HUES64 (cell line): ENCODE results near the gene MAGEC2. TPM values are rescaled to one million over a fixed set of nuclear protein-coding genes. Genes with fewer than 3 reads are reported as not detected.
A peak's percentile ranks its signal among the peaks of the same experiment; 100 is the strongest.

Source experiments
- H3K27ac ChIP-seq: 2 replicates; pipeline ENCODE4 v1.7.0; 2013; ENCODE audit warnings: low read depth, low read length, inconsistent platforms
- H3K27me3 ChIP-seq: 2 replicates; pipeline ENCODE4 v1.6.1; 2013; ENCODE audit warnings: mild to moderate bottlenecking, low read length; ENCODE audit not compliant: insufficient read depth
- H3K36me3 ChIP-seq: 2 replicates; pipeline ENCODE4 v1.6.1; 2013; ENCODE audit warnings: mild to moderate bottlenecking, low read length; ENCODE audit not compliant: insufficient read depth
- H3K4me1 ChIP-seq: 2 replicates; pipeline ENCODE4 v1.6.1; 2013; ENCODE audit warnings: mild to moderate bottlenecking, low read length, moderate library complexity; ENCODE audit not compliant: insufficient read depth
- H3K4me3 ChIP-seq: 2 replicates; pipeline ENCODE4 v1.5.1; 2013; ENCODE audit warnings: mild to moderate bottlenecking, low read length, moderate library complexity
- H3K9ac ChIP-seq: 2 replicates; pipeline ENCODE4 v1.6.1; 2013; ENCODE audit warnings: mild to moderate bottlenecking, low read depth, low read length
- H3K9me3 ChIP-seq: 2 replicates; pipeline ENCODE4 v1.6.1; 2013; ENCODE audit warnings: low read depth, low read length; ENCODE audit not compliant: insufficient read depth
- WGBS: fragments of 150-250, 120-280 bp; methylation state at CpG from one replicate; pipeline ENCODE4 v1.1.7; 2013; ENCODE audit warnings: missing lambda C conversion rate; 5-methylcytosine and 5-hydroxymethylcytosine counted together
- polyA plus RNA-seq, 2 experiments: library from polyadenylated mRNA; stranded (reverse); fragments of 50-300 nt; gene quantifications; one replicate each; pipeline ENCODE4 v1.2.3, GENCODE V29; 2013

Gene MAGEC2, protein sequence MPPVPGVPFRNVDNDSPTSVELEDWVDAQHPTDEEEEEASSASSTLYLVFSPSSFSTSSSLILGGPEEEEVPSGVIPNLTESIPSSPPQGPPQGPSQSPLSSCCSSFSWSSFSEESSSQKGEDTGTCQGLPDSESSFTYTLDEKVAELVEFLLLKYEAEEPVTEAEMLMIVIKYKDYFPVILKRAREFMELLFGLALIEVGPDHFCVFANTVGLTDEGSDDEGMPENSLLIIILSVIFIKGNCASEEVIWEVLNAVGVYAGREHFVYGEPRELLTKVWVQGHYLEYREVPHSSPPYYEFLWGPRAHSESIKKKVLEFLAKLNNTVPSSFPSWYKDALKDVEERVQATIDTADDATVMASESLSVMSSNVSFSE
- polyA plus RNA-seq (2013, experiment 1 of 2), result not detected
- not detected for polyA plus RNA-seq (2013, experiment 2 of 2)

DNA sequence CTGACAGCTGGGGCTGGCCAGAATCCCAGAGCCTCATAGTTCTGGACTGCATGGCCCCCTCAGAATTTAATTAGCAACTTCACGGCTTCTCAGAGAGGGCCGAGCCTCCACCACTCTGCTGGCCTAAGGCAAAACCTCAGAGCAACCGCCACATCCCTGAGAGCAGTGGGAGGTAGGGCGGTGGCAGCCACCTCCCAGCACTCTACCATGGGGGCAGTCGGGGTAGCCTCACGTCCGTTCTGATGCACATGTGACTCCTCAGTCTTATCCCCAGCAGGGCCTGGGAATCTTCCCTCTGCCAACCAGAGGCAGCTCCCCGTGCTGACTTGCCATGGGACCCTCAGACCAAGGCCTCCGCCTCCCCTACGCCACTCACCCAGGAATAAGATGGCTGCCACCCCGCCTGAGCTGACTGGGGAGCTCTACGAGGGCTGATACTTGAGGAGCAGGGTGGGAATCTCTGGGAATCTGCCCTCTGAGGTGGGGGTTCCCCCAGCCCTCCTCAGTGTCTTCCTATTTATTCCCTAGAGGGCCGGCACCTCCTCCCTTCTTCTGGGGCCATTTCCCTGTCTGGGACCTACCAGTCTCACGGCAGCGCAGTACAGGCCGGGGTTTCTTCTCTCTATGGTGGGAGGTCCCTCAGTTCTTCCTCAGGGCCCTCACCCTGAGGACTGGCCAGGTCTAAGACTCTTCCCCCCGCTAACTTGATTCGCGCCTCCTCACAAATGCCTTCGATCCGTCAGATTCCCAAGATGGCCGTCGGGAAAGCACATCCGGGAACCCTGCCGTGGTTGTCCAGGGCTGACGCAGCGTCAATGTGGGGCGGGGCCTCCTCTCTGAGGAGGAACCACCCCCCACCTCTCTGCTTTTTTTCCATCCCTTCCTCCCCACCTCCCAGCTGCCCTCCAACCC is at the start of gene MAGEC2:
Gene MAGEC2, minus strand, starts transcription at position 769 of the 912 bp plus-strand sequence. CDS start 1,303 bp downstream, outside the sequence.
- H3K4me1 ChIP-seq, result no peaks in the 10 kb centered on the region
- H3K4me3 ChIP-seq, result no peak within 1 kb of the TSS
- H3K9me3 ChIP-seq, result no peaks in the 10 kb centered on the region
- H3K9ac ChIP-seq, result no peak within 1 kb of the TSS
- no peak within 1 kb of the TSS for H3K27ac ChIP-seq
- 94% methylated on average over 27 of the region's 28 CpGs for WGBS
- no peaks in the 10 kb centered on the region for H3K36me3 ChIP-seq
- H3K27me3 ChIP-seq, result no peaks in the 10 kb centered on the region

DNA sequence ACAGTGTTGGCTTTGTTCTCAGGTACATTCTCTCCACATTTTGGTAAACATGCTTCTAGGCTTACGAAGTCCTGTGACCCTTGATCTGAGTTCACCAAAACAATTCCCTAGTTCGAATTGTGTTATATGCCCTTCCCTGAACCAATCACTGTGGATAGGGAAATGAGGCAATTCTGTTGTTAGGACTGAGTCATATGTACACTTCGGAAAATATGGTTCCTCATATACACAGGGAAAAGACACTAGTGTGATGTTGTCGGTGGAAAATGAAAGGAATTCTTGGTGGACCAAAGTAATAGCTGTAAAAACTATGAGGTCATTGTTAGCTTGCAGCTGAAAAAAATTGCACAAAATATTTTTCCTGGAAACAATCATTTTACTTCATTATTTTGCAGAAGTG is 46.6 kb upstream of the MAGEC2 start:
- no peak overlapping the region for H3K27ac ChIP-seq
- no peak overlapping the region for H3K9ac ChIP-seq
- no peaks in the 10 kb centered on the region for H3K4me1 ChIP-seq
- no peaks in the 10 kb centered on the region for H3K9me3 ChIP-seq
- H3K36me3 ChIP-seq, result no peaks in the 10 kb centered on the region
- H3K4me3 ChIP-seq, result no peak overlapping the region
- H3K27me3 ChIP-seq, result no peaks in the 10 kb centered on the region
- 92% methylated on average over 4 of the region's 4 CpGs for WGBS

DNA sequence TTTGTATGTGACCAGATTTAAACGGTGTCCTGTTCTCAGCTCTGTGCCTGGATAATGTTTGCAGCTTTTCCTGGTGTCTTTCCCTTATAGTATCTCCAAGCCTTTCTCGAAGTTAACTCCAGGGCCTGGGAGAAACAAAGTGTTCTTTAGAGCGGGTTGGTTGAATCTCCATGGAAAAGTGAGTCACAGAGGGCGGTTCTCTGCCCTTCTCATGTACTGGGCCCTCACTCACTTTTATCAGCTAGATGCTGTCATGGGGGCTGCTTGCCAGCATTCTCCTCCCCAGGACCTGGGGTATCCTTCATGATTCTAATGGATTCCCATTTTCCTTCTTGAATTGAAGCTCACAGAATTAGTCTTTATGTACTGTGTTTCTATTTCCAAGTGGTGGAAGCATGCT is 46.1 kb upstream of the MAGEC2 start:
- no peaks in the 10 kb centered on the region for H3K9me3 ChIP-seq
- no peaks in the 10 kb centered on the region for H3K4me1 ChIP-seq
- no peak overlapping the region for H3K9ac ChIP-seq
- 98% methylated on average over 4 of the region's 4 CpGs for WGBS
- H3K27me3 ChIP-seq, result no peaks in the 10 kb centered on the region
- no peak overlapping the region for H3K4me3 ChIP-seq
- H3K36me3 ChIP-seq, result no peaks in the 10 kb centered on the region
- no peak overlapping the region for H3K27ac ChIP-seq

DNA sequence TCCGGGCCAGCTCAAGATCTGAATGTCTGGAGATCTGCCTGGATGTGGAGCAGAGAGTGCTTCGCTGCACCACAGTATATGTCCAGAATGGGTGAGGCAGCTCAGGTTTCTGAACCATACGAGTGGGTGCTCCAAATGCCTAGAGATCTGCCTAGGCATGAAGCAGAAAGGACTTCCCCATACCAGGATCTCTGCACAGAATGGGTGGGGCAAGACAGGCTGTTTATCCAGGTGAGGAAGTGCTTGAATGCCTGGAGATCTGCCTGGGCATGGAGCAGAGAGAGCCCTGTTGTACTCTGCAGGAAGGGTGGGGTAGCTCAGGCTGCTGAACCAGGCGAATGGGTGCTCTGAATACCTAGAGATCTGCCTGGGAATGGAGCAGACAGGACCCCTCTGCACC is 45.4 kb upstream of the MAGEC2 start:
- Histone ChIP-seq H3K4me1 (no peaks in the 10 kb centered on the region), H3K9ac (no peak overlapping the region), H3K27ac (no peak overlapping the region), H3K4me3 (no peak overlapping the region), H3K36me3 (no peaks in the 10 kb centered on the region), H3K9me3 (no peaks in the 10 kb centered on the region), H3K27me3 (no peaks in the 10 kb centered on the region)
- WGBS, result 93% methylated on average over 4 of the region's 4 CpGs

DNA sequence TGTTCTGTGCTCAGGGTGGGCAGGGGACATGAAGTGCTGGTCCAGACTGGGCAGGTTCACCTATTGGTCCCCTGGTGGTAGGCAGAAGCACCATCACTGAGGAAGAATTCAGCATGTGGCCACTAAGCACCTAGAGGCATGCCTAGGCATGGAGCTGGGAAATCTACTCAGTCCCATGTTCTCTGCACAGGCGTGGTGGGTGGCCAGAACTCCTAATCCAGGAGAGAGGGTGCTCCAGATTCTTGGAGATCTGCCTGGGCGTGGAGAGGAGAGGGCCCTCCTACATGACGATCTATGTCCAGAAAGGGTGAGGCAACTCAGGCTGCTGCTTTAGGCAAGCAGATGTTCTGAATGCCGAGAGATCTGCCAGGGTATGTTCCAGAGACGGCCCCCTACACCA is 44.6 kb upstream of the MAGEC2 start:
- Histone ChIP-seq H3K9me3 (no peaks in the 10 kb centered on the region), H3K36me3 (no peaks in the 10 kb centered on the region), H3K4me3 (no peak overlapping the region), H3K4me1 (no peaks in the 10 kb centered on the region), H3K9ac (no peak overlapping the region), H3K27me3 (no peaks in the 10 kb centered on the region), H3K27ac (no peak overlapping the region)
- 78% methylated on average over 5 of the region's 5 CpGs for WGBS

DNA sequence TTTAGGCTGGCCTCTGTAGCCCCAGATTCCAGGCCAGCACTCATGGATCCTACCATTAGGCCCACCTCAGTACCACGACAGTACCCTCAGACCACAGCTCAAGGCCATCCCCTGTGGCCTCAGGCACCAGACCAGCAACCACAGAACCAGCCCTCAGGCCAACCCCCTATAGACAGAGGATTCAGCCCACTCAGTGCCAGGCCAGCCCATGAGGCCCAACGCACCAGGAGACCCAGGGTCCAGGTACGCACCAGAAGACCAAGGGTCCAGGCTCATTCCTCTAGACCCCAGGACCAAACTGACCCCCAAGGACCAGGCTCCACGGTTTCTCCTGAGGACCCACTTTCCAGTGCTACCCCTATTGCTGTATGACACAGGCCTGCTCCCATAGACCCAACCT is 39.5 kb upstream of the MAGEC2 start:
- H3K27ac ChIP-seq, result no peak overlapping the region
- H3K4me1 ChIP-seq, result no peaks in the 10 kb centered on the region
- 31% methylated on average over 4 of the region's 4 CpGs for WGBS
- H3K36me3 ChIP-seq, result no peaks in the 10 kb centered on the region
- H3K9ac ChIP-seq, result no peak overlapping the region
- no peak overlapping the region for H3K4me3 ChIP-seq
- no peaks in the 10 kb centered on the region for H3K9me3 ChIP-seq
- H3K27me3 ChIP-seq, result no peaks in the 10 kb centered on the region

DNA sequence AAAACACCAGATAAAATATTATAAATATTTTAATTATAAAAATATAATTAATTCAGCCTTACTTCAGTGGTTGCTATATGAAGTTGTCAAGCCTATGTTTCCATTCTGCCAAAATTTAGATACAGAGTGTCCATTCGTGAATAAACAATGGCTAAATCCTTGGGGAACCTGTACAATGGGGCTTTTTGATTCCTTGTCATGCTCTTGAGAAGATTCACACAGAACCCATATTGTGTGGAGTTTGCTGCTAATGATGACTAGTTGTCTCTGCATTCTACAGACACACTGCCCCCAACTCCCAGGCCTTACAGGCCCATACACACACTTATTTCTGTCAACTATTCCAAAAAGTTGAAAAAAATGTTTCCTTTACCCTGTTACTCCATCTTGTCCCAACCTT is 33.4 kb upstream of the MAGEC2 start:
- Histone ChIP-seq H3K4me1 (peaks cover 12% of the 10 kb centered on the region), H3K9me3 (peaks cover 8% of the 10 kb centered on the region; the same call in 1 of the 2 replicates), H3K36me3 (no peaks in the 10 kb centered on the region), H3K9ac (no peak overlapping the region), H3K4me3 (no peak overlapping the region), H3K27me3 (no peaks in the 10 kb centered on the region), H3K27ac (no peak overlapping the region)
- 100% methylated on average over 1 of the region's 1 CpG for WGBS

DNA sequence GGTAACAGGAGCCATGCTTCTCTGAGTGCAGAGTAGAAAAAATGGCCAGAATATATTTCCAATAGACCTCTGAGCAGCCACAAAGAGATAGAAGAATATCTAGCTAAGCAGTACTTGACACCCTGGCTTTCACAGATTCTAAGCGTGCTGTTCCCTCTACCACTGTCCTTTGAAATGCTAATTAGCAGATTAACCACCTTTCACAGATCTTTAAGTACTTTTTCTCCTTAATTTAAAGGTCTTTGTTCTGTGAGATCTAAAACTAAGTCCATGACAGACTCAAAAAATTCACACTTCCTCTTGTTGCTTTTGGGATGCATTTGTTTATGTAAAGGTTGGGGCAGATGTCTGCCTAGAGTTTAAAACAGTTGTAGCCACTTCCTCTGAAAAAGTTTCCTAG is 28.3 kb upstream of the MAGEC2 start:
- Histone ChIP-seq H3K36me3 (no peaks in the 10 kb centered on the region), H3K9ac (0 out of 2 replicates have a peak overlapping the region, but pooled peaks have one; percentile 31), H3K4me1 (peaks cover 13% of the 10 kb centered on the region), H3K9me3 (peaks cover 8% of the 10 kb centered on the region; the same call in 1 of the 2 replicates), H3K27me3 (no peaks in the 10 kb centered on the region), H3K4me3 (0 out of 2 replicates have a peak overlapping the region, but pooled peaks have one; percentile 19), H3K27ac (peak overlapping the region; percentile 83)
- WGBS, result 8% methylated on average over 1 of the region's 1 CpG

DNA sequence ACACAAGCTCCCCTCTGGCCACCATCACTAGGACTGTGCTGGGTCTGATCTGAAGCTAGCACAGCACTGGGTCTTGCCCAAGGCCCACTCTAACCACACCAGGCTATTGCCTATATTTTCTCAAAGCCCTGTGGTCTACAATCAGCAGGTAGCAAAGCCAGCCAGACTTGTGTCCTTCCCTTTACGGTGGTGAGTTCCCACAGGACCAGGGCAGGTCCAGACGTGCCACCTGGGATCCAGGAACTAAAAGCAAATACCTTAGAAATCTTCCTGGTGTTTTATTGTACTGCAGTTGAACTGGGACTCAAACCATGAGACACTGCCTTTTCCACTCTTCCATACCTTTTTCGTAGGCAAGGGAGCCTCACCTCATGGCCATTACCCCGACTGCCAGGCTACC is 9.0 kb upstream of the MAGEC2 start:
- no peaks in the 10 kb centered on the region for H3K36me3 ChIP-seq
- H3K27ac ChIP-seq, result no peak overlapping the region
- no peaks in the 10 kb centered on the region for H3K9me3 ChIP-seq
- no peak overlapping the region for H3K4me3 ChIP-seq
- WGBS, result 96% methylated on average over 4 of the region's 4 CpGs
- H3K9ac ChIP-seq, result no peak overlapping the region
- H3K4me1 ChIP-seq, result no peaks in the 10 kb centered on the region
- H3K27me3 ChIP-seq, result no peaks in the 10 kb centered on the region

DNA sequence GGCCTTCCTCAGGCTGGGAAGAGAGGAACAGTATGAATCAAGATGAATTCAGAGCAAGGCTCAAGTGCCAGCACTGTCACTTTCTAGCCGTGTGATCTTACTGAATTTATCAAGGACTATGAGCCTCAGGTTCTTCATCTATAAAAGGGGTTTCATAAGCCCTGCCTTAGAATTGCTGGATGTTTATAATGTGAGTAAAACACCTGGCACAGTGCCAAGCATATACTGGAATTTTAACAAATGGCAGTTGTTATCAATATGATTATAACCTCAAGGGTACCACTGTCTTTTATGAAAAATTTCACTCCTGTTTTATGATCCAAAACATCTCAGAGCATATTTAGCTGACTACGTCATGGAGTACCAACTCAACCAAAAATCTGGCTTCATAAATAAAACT is 4.0 kb downstream of the MAGEC2 start:
- H3K9ac ChIP-seq, result no peak overlapping the region
- no peak overlapping the region for H3K4me3 ChIP-seq
- no peaks in the 10 kb centered on the region for H3K36me3 ChIP-seq
- H3K27me3 ChIP-seq, result no peaks in the 10 kb centered on the region
- 85% methylated on average over 2 of the region's 2 CpGs for WGBS
- no peaks in the 10 kb centered on the region for H3K9me3 ChIP-seq
- H3K27ac ChIP-seq, result no peak overlapping the region
- H3K4me1 ChIP-seq, result no peaks in the 10 kb centered on the region

DNA sequence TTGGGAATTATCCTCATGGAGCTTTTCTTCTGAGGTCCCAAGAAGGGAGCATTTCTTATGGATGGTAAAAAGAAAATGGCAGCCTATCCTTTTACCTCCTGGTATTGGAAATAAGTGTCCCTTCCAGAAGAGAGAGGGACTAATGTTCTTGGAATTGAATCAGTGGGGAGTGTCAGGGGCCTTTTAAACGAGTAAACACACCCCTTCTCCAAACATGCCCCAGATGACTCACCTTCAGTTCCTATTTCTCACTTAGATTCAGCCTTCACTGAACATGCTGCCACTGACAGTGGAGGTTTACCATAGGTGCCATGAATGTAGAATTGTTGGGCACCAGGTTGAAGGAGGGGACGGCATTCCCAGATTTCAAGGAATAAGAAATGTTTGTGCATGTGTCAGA is 19.0 kb downstream of the MAGEC2 start:
- no peak overlapping the region for H3K27ac ChIP-seq
- H3K27me3 ChIP-seq, result no peaks in the 10 kb centered on the region
- H3K9ac ChIP-seq, result no peak overlapping the region
- no peaks in the 10 kb centered on the region for H3K9me3 ChIP-seq
- 83% methylated on average over 1 of the region's 2 CpGs for WGBS
- H3K4me1 ChIP-seq, result no peaks in the 10 kb centered on the region
- no peaks in the 10 kb centered on the region for H3K36me3 ChIP-seq
- no peak overlapping the region for H3K4me3 ChIP-seq
